NCI-H2196 (cell line): ENCODE results near the gene PLAAT3.
"Not testable (repeated sequence)": the region's sequence is repeated elsewhere in the genome, so short reads cannot be mapped to it uniquely, and the experiment has no call there.

Experiments used
- DNase-seq: peaks from one replicate; lab custom pipeline; 2025; ENCODE audit not compliant: unreplicated experiment; lab: John Stamatoyannopoulos, UW

PLAAT3 gene

GRCh38 chr11:63614136-63614671 is at the start of gene PLAAT3:
Gene PLAAT3, minus strand, starts transcription at chr11:63614433. Its CDS starts 419 bp downstream, at chr11:63614014.
- DNase-seq = peak; percentile 78

GRCh38 chr11:63663809-63664208 is 49.6 kb upstream of the PLAAT3 start:
- DNase-seq = no peak

DNA sequence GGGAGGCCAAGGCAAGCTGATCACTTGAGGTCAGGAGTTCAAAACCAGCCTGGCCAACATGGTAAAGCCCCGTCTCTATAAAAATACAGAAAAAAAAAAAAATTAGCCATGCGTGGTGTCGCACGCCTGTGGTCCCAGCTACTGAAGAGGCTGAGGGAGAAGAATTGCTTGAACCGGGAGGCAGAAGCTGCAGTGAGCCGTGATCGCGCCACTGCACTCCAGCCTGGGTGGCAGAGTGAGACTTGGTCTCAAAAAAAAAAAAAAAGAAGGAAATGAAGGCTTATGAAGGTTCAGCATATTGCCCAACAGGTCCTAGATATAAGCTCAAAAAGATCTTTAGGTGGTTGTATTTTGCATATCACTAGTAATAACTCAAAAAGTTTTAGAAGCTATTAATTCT is 46.7 kb upstream of the PLAAT3 start:
- DNase-seq = no peak

DNA sequence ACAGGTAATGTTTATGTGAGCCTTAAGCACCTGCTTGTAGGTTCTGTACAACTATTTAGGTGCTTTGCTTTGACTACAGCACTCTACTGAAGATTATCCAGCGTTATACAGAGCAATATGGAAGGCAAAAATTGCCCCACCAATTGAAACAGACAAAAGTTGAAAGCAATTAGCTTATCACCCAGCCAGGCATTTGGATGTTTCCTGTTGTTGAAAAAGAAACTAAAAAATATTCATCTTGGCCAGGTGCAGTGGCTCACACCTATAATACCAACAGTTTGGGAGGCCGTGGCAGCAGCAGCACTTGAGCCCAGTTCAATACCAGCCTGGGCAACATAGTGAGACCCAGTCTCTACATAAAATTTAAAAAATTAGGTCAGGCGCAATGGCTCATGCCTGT is 38.4 kb upstream of the PLAAT3 start:
- DNase-seq = no peak

- DNase-seq = no peak
Observed at GRCh38 chr11:63643205-63643604, 29.0 kb upstream of the PLAAT3 start.

DNA sequence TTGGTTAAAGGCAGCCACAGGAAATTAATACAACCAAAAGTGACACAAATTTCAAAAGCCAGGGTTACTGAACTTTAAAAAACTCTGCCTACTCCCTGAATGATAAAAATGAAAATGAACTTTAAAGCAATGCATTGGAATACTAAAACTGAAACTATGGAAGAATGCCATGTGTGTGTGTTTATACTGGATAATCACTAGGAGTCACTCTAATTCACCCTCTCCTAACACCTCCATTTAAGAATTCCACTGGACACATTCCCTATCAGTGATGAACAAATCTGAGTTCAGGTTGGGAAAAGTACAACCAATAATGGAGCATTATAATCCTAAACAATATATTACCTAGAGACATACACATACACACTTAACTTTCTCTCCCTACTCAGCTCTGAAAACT is 27.5 kb upstream of the PLAAT3 start:
- DNase-seq = no peak

GRCh38 chr11:63639199-63639832 is 25.1 kb upstream of the PLAAT3 start:
- DNase-seq = no peak

DNA sequence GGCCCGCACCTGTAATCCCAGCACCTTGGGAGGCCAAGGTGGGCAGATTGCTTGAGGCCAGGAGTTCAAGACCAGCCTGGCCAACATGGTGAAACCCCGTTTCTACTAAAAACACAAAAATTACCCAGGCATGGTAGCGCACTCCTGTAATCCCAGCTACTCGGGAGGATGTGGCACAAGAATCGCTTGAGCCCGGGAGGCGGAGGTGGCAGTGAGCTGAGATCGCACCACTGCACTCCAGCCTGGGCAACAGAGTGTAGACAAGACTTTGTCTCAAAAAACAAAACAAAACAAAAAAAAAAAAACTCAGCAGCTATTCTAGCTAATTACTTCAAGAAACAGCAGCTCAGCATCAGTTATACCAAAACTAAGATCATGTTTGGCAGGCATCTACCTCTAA is 24.2 kb upstream of the PLAAT3 start:
- DNase-seq = not testable (repeated sequence)

DNA sequence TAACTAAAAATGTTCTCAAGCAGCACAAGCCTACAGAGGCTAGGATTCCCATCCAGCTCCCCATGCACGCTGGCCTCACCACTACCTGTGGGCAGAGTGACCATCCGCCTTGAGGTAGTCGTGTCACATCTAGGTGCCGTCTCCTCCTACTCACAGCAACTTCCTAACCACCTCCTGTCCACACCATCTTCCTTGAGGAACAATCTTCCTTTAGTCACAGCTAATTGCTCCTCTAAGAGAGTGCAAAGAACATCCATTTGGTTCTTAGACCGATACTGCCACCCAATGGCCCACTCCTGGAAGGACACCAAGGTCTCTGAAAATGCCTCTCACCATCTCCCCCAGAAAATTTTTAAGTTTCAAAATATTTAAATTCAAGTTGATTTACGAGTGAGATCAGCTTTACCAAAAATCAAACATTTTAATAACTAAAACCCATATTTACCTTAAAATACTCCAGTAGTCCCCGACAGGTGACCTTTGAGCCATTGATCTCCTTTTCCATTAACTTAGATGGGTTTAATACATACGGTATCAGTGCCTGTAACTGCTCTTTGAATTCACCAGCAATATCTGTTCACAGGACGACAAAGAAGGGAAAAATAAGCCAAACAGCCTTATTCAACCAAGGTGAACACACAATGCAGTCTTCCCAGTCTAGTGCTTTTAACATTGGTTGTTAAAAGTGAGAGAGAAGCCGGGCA is 21.7 kb upstream of the PLAAT3 start:
- DNase-seq = peak; percentile 61

- no peak for DNase-seq
Observed at GRCh38 chr11:63629426-63629825, 15.2 kb upstream of the PLAAT3 start.

DNA sequence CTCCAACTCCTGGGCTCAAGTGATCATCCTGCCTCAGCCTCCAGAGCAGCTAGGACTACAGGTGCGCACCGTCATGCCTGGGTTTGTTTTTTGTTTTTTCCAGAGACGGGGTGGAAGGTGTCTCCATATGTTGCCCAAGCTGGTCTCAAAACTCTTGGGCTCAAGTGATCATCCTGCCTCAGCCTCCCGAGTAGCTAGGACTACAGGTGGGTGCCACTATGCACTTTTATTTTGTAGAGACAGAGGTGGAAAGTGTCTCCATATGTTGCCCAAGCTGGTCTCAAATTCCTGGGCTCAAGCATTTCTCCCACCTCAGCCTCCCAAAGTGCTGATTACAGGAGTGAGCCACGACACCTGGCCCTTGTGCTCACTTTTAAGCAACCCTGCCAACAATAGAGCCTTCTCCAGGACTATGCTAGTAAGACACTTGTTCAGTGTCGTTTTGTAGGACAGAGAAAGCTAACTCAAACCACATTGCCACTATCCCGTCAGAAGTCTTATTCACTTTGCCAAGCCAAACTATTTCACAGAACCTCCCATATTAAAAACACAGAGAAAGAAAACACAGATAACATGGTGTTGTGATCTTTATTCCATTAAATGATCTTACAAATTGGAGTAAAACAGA is 9.4 kb upstream of the PLAAT3 start:
- no peak for DNase-seq

- DNase-seq = peak; percentile 52
Observed at GRCh38 chr11:63622323-63622722, 8.1 kb upstream of the PLAAT3 start.

- DNase-seq = no peak
Observed at GRCh38 chr11:63621071-63621470, 6.8 kb upstream of the PLAAT3 start.

- no peak for DNase-seq
Observed at GRCh38 chr11:63619967-63620366, 5.7 kb upstream of the PLAAT3 start.

DNA sequence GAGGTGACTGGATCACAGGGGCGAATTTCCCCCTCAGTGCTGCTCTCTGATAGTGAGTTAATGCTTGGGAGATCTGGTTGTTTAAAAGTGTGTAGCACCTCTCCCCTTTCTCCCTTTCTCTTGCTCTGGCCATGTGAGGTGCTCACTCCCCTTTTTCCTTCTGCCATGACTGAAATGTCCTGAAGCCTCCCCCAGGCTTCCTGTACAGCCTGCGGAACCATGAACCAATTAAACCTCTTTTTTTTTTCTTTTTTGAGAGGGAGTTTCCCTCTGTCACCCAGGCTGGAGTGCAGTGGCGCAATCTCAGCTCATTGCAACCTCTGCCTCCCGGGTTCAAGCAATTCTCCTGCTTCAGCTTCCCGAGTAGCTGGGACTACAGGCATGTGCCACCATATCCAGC is 3.5 kb upstream of the PLAAT3 start:
- DNase-seq = not testable (repeated sequence)

- DNase-seq = no peak
Observed at GRCh38 chr11:63616953-63617352, 2.7 kb upstream of the PLAAT3 start.

- DNase-seq = no peak
Observed at GRCh38 chr11:63613517-63614135, 607 bp downstream of the PLAAT3 start.

GRCh38 chr11:63612181-63612580 is 2.1 kb downstream of the PLAAT3 start:
- no peak for DNase-seq

GRCh38 chr11:63611395-63611747 is 2.9 kb downstream of the PLAAT3 start:
- DNase-seq = no peak

GRCh38 chr11:63610604-63611394 is 3.4 kb downstream of the PLAAT3 start:
- DNase-seq = no peak
